Measurements from ENCODE around the gene MYO9B. TPM values are rescaled to one million over a fixed set of nuclear protein-coding genes. Genes with fewer than 3 reads are reported as not detected.

The MYO9B gene
- total RNA-seq, 5 donors from 2014 or later (not counting 1 experiment from before 2014, with no cell fraction given), result 185 to 220 (median 202) TPM

DNA sequence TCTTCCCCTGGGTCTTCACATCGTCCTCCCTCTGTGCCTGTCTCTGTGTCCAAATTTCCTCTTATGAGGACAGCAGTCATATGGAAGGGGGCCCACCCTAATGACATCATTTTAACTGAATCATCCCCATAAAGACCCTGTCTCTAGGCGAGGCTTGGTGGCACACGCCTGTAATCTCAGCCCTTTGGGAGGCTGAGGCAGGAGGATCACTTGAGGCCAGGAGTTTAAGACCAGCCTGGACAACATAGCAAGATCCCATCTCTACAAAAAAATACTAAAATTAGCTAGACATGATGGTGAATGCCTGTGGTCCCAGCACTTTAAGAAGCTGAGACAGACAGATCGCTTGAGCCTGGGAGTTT is 4.8 kb downstream of the MYO9B start:
- no peak for DNase-seq
- WGBS (ENCODE audit: insufficient coverage), result 93% methylated on average over 3 of the region's 4 CpGs
- Histone ChIP-seq H3K4me3 (ENCODE audit: control insufficient read depth in 1 of 2, extremely low read depth in 1 of 2, low read length in 1 of 2) (no peak overlapping the region), H3K27ac (ENCODE audit: low read length) (peak overlapping the region; percentile 22), H3K9me3 (no peaks in the 10 kb centered on the region), H3K4me1 (ENCODE audit: control insufficient read depth in 1 of 2, extremely low read depth in 1 of 2, insufficient read depth in 2 of 2, low read length in 2 of 2) (peaks cover 14 to 68% of the 10 kb centered on the region in 2 experiments), H3K36me3 (ENCODE audit: control insufficient read depth in 2 of 2, extremely low read depth in 1 of 2, insufficient read depth in 1 of 2, low read length in 1 of 2) (peaks cover 5 to 9% of the 10 kb centered on the region in 2 donors), H3K27me3 (replicated peaks in 1 of 2; ENCODE audit: control insufficient read depth in 2 of 2, extremely low read depth in 1 of 2, insufficient read depth in 2 of 2, low read length in 1 of 2) (no peaks in the 10 kb centered on the region)
- ChIA-PET POLR2A (no interaction called here), CTCF (no interaction called here)
- Mint-ChIP-seq H3K36me3 (peaks cover 4% of the 10 kb centered on the region), H3K4me1 (peaks cover 65 to 75% (median 73%) of the 10 kb centered on the region in 3 donors), H3K4me3 (peak overlapping the region in 2 of 3 donors; percentile 56 to 70), H3K9me3 (no peaks in the 10 kb centered on the region), H3K27ac (peak overlapping the region; percentile 84 to 86), H3K27me3 (no peaks in the 10 kb centered on the region)
- no peak for ATAC-seq (replicated peaks in 1 of 4)

DNA sequence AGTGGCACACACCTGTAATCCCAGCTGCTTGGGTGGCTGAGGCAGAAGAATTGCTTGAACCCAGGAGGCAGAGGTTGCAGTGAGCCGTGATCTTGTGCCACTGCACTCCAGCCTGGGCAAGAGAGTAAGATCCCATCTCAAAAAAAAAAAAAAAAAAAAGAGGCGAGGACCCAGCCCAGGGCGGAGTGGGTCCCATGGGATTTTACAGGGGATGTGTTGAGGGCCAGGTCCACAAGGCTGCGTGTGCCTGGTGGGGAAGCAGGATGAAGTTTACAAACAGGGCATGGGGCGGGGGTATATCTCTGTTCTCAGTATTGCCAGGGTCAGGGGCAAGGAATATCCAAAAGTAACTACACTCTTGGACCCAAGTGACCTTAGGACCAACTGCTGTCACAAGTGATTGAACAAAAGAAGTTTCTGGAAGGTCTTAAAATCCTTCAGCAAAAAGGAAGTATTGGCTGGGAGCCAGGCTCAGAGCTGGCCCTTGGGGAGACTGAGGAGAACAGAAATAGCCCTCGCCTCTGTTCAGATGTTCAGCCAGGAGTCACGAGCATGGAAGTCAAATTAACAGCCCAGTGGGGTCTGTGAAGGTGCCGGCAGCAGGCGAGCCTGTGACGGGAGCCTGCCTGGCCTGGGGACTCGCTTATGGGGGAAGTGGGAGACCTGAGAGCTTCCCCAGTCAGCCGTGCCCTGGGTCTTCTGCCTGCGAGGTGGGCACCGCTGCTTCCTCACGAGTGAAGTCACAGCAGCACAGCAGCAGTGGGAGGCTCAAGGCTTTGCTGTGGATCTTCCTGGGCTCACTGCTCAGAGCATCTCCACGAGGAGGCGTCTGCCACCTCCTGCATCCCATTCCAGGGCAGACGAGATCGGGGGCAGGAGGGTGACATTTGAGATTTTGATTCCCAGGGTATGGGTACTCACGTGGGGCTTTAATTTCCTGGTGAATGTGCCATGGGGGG is 6.4 kb downstream of the MYO9B start:
- Mint-ChIP-seq H3K27ac (peak overlapping the region in 1 of 2 donors; percentile 61), H3K36me3 (peaks cover 9% of the 10 kb centered on the region), H3K4me1 (peaks cover 63 to 74% (median 64%) of the 10 kb centered on the region in 3 donors), H3K27me3 (no peaks in the 10 kb centered on the region), H3K4me3 (no peak overlapping the region), H3K9me3 (no peaks in the 10 kb centered on the region)
- Histone ChIP-seq H3K27me3 (replicated peaks in 1 of 2; ENCODE audit: control insufficient read depth in 2 of 2, extremely low read depth in 1 of 2, insufficient read depth in 2 of 2, low read length in 1 of 2) (no peaks in the 10 kb centered on the region), H3K36me3 (ENCODE audit: control insufficient read depth in 2 of 2, extremely low read depth in 1 of 2, insufficient read depth in 1 of 2, low read length in 1 of 2) (peaks cover 9 to 19% of the 10 kb centered on the region in 2 donors), H3K4me1 (ENCODE audit: control insufficient read depth in 1 of 2, extremely low read depth in 1 of 2, insufficient read depth in 2 of 2, low read length in 2 of 2) (peaks cover 11 to 67% of the 10 kb centered on the region in 2 experiments), H3K9me3 (no peaks in the 10 kb centered on the region), H3K27ac (ENCODE audit: low read length) (no peak overlapping the region), H3K4me3 (ENCODE audit: control insufficient read depth in 1 of 2, extremely low read depth in 1 of 2, low read length in 1 of 2) (no peak overlapping the region)
- 87% methylated on average over 17 of the region's 20 CpGs for WGBS (ENCODE audit: insufficient coverage)
- ChIA-PET CTCF (no interaction called here), POLR2A (no interaction called here)
- DNase-seq (no peak), ATAC-seq (replicated peaks in 1 of 4) (no peak)

DNA sequence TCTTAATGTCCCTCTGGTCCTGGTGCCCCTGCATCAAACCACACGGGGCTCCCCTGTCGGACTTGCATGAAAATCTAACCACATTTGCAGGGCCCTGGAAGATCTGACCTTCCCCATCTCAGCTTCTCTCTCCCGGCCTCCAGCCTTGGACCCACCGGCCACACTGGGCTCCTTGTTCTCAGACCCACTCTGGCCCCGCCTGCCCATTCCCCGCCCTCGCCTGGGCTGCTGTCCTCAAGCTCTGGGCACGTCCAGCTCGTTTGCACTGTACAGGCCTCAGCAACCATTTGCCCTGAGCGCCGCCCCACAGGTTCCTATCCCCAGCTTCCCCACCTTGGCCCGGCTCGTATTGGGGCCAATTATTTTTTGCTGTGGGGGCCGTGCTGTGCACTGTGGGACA is 10.5 kb downstream of the MYO9B start:
- no peaks in the 10 kb centered on the region for H3K27me3 Mint-ChIP-seq
- H3K4me1 Mint-ChIP-seq, result peaks cover 66 to 73% (median 66%) of the 10 kb centered on the region in 3 donors
- no peak overlapping the region for H3K27ac Mint-ChIP-seq
- Histone ChIP-seq H3K27me3 (replicated peaks in 1 of 2; ENCODE audit: control insufficient read depth in 2 of 2, extremely low read depth in 1 of 2, insufficient read depth in 2 of 2, low read length in 1 of 2) (no peaks in the 10 kb centered on the region), H3K4me3 (ENCODE audit: control insufficient read depth in 1 of 2, extremely low read depth in 1 of 2, low read length in 1 of 2) (no peak overlapping the region), H3K27ac (ENCODE audit: low read length) (no peak overlapping the region), H3K9me3 (no peaks in the 10 kb centered on the region), H3K36me3 (ENCODE audit: control insufficient read depth in 2 of 2, extremely low read depth in 1 of 2, insufficient read depth in 1 of 2, low read length in 1 of 2) (peaks cover 9 to 29% of the 10 kb centered on the region in 2 donors), H3K4me1 (ENCODE audit: control insufficient read depth in 1 of 2, extremely low read depth in 1 of 2, insufficient read depth in 2 of 2, low read length in 2 of 2) (peaks cover 7 to 53% of the 10 kb centered on the region in 2 experiments)
- H3K9me3 Mint-ChIP-seq, result no peaks in the 10 kb centered on the region
- H3K4me3 Mint-ChIP-seq, result no peak overlapping the region
- ChIA-PET CTCF (no interaction called here), POLR2A (no interaction called here)
- 95% methylated on average over 14 of the region's 14 CpGs for WGBS (ENCODE audit: insufficient coverage)
- H3K36me3 Mint-ChIP-seq, result peaks cover 11% of the 10 kb centered on the region
- ATAC-seq (replicated peaks in 1 of 4), result no peak
- no peak for DNase-seq

DNA sequence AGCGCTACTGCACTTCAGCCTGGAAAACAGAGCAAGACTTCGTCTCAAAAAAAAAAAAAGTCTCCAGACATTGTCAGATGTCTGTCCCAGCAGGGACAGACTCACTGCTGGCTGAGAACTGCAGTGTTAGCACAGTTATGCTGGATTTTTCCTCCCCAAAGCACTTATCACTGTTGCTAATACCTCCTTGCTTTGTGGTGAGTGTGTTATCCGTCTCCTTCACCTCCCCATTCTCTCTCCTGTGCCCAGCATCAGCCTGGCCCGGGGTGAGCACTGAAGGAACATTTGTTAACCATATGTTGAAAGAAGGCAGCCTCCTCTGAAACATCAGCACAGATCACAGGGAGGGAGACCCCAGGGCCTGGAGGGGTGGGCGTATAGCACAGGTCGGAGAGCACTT is 11.3 kb downstream of the MYO9B start:
- ChIA-PET CTCF (interaction anchor here in 1 of 2 donors (0.6 kb wide), 1 partner anchor 342 kb away, joined by 4 read pairs; no protein-coding TSS in a partner anchor), POLR2A (no interaction called here)
- Mint-ChIP-seq H3K4me3 (no peak overlapping the region), H3K27ac (no peak overlapping the region), H3K27me3 (no peaks in the 10 kb centered on the region), H3K9me3 (no peaks in the 10 kb centered on the region), H3K4me1 (peaks cover 62 to 69% (median 65%) of the 10 kb centered on the region in 3 donors), H3K36me3 (peaks cover 11% of the 10 kb centered on the region)
- Histone ChIP-seq H3K27ac (ENCODE audit: low read length) (no peak overlapping the region), H3K4me1 (ENCODE audit: control insufficient read depth in 1 of 2, extremely low read depth in 1 of 2, insufficient read depth in 2 of 2, low read length in 2 of 2) (peaks cover 9 to 55% of the 10 kb centered on the region in 2 experiments), H3K9me3 (no peaks in the 10 kb centered on the region), H3K36me3 (ENCODE audit: control insufficient read depth in 2 of 2, extremely low read depth in 1 of 2, insufficient read depth in 1 of 2, low read length in 1 of 2) (peaks cover 9 to 29% of the 10 kb centered on the region in 2 donors), H3K27me3 (replicated peaks in 1 of 2; ENCODE audit: control insufficient read depth in 2 of 2, extremely low read depth in 1 of 2, insufficient read depth in 2 of 2, low read length in 1 of 2) (no peaks in the 10 kb centered on the region), H3K4me3 (ENCODE audit: control insufficient read depth in 1 of 2, extremely low read depth in 1 of 2, low read length in 1 of 2) (no peak overlapping the region)
- DNase-seq (no peak), ATAC-seq (replicated peaks in 1 of 4) (no peak)
- WGBS (ENCODE audit: insufficient coverage), result 100% methylated on average over 1 of the region's 6 CpGs

DNA sequence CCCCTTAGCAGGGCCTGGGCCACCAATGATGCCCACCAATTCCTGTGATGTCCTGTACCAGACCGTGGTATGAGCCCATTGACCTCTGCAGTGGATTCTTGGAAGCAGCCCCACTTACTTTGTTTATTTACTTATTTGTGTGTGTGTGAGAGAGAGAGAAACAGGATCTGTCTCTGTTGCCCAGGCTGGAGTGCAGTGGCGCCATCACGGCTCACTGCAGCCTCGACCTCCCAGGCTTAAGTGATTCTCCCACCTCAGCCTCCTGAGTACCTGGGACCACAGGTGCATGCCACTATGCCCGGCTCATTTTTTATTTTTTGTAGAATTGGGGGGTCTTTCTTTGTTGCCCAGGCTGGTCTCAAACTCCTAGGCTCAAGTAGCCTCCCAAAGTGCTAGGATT is 13.0 kb downstream of the MYO9B start:
- H3K4me1 Mint-ChIP-seq, result peaks cover 57 to 66% (median 62%) of the 10 kb centered on the region in 3 donors
- POLR2A ChIA-PET, result no interaction called here
- CTCF ChIA-PET, result no interaction called here
- ATAC-seq (replicated peaks in 1 of 4), result no peak
- WGBS (ENCODE audit: insufficient coverage), result 100% methylated on average over 3 of the region's 5 CpGs
- peak overlapping the region in 1 of 2 donors; percentile 73 for H3K27ac Mint-ChIP-seq
- H3K4me3 Mint-ChIP-seq, result no peak overlapping the region
- peaks cover 14% of the 10 kb centered on the region for H3K36me3 Mint-ChIP-seq
- H3K4me1 ChIP-seq (ENCODE audit: control insufficient read depth in 1 of 2, extremely low read depth in 1 of 2, insufficient read depth in 2 of 2, low read length in 2 of 2), result peaks cover 9 to 58% of the 10 kb centered on the region in 2 experiments
- H3K9me3 ChIP-seq, result no peaks in the 10 kb centered on the region
- no peaks in the 10 kb centered on the region for H3K27me3 Mint-ChIP-seq
- no peak for DNase-seq
- no peak overlapping the region for H3K4me3 ChIP-seq (ENCODE audit: control insufficient read depth in 1 of 2, extremely low read depth in 1 of 2, low read length in 1 of 2)
- H3K9me3 Mint-ChIP-seq, result no peaks in the 10 kb centered on the region
- H3K36me3 ChIP-seq (ENCODE audit: control insufficient read depth in 2 of 2, extremely low read depth in 1 of 2, insufficient read depth in 1 of 2, low read length in 1 of 2), result peaks cover 4 to 24% of the 10 kb centered on the region in 2 donors
- no peaks in the 10 kb centered on the region for H3K27me3 ChIP-seq (replicated peaks in 1 of 2; ENCODE audit: control insufficient read depth in 2 of 2, extremely low read depth in 1 of 2, insufficient read depth in 2 of 2, low read length in 1 of 2)
- no peak overlapping the region for H3K27ac ChIP-seq (ENCODE audit: low read length)

DNA sequence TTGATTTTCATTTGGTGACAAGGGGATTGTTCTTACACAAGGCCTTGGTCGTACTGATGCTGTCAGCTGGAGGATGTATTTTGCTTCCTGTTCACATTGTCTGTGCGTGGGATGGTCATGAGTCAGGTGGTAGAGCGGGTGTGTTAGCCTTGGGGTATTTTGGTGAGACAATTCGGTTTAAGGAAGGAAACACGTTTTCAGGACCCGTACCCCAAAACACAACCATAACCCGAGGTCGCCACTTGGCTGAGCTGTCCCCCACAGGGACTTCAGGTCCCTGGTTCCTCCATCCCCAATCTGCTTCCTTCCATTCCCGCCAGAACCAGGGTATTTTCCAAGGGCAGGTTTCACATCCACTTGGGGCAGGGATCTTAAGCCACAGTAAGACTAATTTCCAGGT is 15.0 kb downstream of the MYO9B start:
- WGBS (ENCODE audit: insufficient coverage), result 37% methylated on average over 7 of the region's 9 CpGs
- no peaks in the 10 kb centered on the region for H3K27me3 ChIP-seq (replicated peaks in 1 of 2; ENCODE audit: control insufficient read depth in 2 of 2, extremely low read depth in 1 of 2, insufficient read depth in 2 of 2, low read length in 1 of 2)
- no peaks in the 10 kb centered on the region for H3K9me3 ChIP-seq
- Mint-ChIP-seq H3K4me3 (peak overlapping the region in 1 of 3 donors; percentile 30), H3K27ac (peak overlapping the region; percentile 77), H3K27me3 (no peaks in the 10 kb centered on the region), H3K4me1 (peaks cover 62 to 66% (median 65%) of the 10 kb centered on the region in 3 donors), H3K9me3 (no peaks in the 10 kb centered on the region), H3K36me3 (peaks cover 14% of the 10 kb centered on the region)
- H3K4me1 ChIP-seq (ENCODE audit: control insufficient read depth in 1 of 2, extremely low read depth in 1 of 2, insufficient read depth in 2 of 2, low read length in 2 of 2), result peaks cover 9 to 48% of the 10 kb centered on the region in 2 experiments
- ATAC-seq (replicated peaks in 1 of 4) (peak in 3 of 4 experiments; percentile 38 to 84 (median 76)), DNase-seq (peak in 7 of 35 experiments; percentile 16 to 39 (median 36))
- CTCF ChIA-PET, result interaction anchor here in 1 of 2 donors (0.8 kb wide), 1 partner anchor 14 kb away, joined by 3 read pairs; no protein-coding TSS in a partner anchor
- H3K27ac ChIP-seq (ENCODE audit: low read length), result peak overlapping the region; percentile 32
- H3K4me3 ChIP-seq (ENCODE audit: control insufficient read depth in 1 of 2, extremely low read depth in 1 of 2, low read length in 1 of 2), result no peak overlapping the region
- peaks cover 0 to 23% of the 10 kb centered on the region in 2 donors for H3K36me3 ChIP-seq (ENCODE audit: control insufficient read depth in 2 of 2, extremely low read depth in 1 of 2, insufficient read depth in 1 of 2, low read length in 1 of 2)
- POLR2A ChIA-PET, result no interaction called here

Data from T-cell (primary cell).